IPS-18c (cell line): ENCODE measurements around the gene NOX5.
A peak's percentile ranks its signal among the peaks of the same experiment; 100 is the strongest.

Source experiments
- H3K4me3 ChIP-seq: 2 replicates; pipeline ENCODE4 v1.7.0; 2013; ENCODE audit warnings: low read depth, mild to moderate bottlenecking, low read length, moderate library complexity; ENCODE audit not compliant: insufficient read depth
- H3K9me3 ChIP-seq: one replicate; pipeline ENCODE4 v1.6.1; 2013; ENCODE audit warnings: mild to moderate bottlenecking, low read length, moderate library complexity; ENCODE audit not compliant: control insufficient read depth, insufficient read depth

Gene NOX5

GRCh38 chr15:69009341-69009740 lies 5.2 kb upstream of the NOX5 start:
- Histone ChIP-seq H3K9me3 (peaks cover 4% of the 10 kb centered on the region), H3K4me3 (no peak overlapping the region)

- Histone ChIP-seq H3K9me3 (peaks cover 4% of the 10 kb centered on the region), H3K4me3 (no peak overlapping the region)
Observed at GRCh38 chr15:69011641-69012040, 2.9 kb upstream of the NOX5 start.

DNA sequence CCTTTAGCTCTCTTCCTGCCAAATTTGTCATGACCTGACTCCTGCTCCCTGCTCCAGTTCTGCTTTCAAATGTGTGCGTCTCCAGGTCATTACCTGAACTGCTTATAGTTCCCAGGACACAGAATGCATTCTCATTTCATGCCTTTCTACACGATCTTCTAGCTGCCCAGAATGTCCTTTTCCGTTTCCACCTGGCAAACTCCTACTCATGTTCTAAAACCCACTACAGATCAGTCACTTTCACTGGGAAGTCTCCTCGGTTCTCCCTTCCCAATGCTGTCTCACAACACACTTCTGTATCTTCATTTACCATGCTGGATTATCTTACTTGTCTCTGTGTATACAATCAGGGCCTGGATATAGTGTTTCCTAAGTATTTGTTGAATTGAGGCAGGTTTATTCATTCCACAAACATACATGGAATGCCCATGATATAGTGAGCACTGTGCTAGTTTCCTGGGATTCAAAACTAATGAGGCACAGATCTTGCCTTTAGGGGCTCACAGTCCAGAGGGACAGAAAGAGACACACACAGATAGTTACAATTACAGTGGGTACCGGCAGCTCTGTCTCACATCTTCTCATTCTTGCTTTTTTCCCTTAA lies 1.6 kb upstream of the NOX5 start:
- Histone ChIP-seq H3K4me3 (no peak overlapping the region), H3K9me3 (no peaks in the 10 kb centered on the region)

GRCh38 chr15:69013726-69014406 lies 629 bp upstream of the NOX5 start:
- Histone ChIP-seq H3K4me3 (no peak overlapping the region), H3K9me3 (no peaks in the 10 kb centered on the region)

DNA sequence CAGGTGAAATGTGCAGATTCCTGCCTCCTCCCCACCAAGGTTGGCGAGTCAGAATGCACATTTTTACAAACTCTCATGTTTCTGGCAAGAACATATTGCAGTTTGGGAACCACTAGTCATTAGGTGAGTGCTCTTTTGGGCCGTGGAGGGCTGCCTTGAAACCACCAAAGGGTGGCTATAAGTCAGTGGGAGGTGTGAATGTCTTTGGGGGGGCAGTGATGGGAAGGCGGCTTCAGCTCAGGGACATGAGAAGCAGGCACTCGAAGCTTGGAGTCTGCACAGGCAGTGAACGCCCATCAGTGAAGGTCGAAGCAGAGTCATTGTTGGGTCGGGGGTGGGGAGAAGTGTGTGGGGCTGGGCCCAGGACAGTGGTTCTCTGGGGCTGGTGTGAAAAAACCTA lies 1.1 kb downstream of the NOX5 start:
- Histone ChIP-seq H3K4me3 (no peak overlapping the region), H3K9me3 (no peaks in the 10 kb centered on the region)

GRCh38 chr15:69016021-69016595 lies 1.6 kb downstream of the NOX5 start:
- no peak overlapping the region for H3K4me3 ChIP-seq
- no peaks in the 10 kb centered on the region for H3K9me3 ChIP-seq

DNA sequence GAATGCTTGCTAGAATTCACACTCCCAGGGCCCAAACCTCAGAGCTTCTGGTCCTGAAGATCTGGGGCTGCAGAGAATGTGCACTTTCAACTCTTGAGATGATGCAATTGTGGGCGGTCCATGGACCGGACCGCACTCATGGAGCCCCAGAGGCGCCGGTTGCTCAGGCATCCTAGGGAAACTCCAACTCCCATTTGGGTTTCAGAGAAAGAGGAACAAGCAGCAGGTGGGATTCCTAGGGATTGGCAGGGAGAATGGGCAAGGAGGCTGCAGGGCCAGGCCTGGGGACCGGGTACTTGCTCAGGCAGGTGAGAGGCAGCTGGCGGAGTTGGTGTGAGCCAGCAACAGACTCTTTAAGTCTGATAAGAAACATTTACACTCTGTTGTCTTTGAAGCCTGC lies 3.5 kb downstream of the NOX5 start:
- no peaks in the 10 kb centered on the region for H3K9me3 ChIP-seq
- H3K4me3 ChIP-seq, result no peak overlapping the region

DNA sequence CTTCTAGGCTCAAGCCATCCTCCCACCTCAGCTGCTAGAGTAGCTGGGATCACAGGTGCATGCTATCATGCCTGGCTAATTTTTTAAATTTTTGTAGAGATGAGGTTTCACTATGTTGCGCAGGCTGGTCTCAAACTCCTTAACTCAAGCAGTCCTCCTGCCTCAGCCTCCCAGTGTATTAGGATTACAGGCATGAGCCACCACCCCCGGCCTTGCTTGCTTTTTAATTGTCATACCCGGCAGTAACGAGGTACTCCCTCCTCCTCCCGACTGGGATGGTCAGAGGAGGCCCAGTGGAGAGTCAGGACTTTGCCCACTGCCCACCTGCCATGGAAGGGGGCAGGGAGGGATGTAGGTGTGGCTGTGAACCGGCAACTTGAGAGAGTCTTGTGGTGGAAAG lies 4.5 kb downstream of the NOX5 start:
- Histone ChIP-seq H3K4me3 (no peak overlapping the region), H3K9me3 (no peaks in the 10 kb centered on the region)

DNA sequence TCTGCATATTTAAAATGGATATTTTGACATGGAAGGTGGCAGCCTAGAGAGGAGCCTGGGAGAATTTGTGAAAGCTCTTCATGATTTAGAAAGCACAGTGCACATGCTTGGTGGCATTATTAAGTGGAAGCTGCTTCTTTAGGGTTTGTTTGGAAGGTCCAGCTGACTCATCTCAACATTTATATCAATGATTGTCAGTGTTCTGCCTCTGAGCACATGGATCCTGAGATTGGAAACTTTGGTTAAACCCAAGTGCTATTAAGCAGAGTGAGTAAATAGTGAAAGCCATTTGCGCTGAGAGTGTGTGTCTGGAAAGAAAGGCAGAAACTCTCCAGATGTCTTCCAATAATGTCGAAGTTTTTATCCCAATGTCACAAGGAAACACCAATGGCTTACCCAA lies 7.4 kb downstream of the NOX5 start:
- no peaks in the 10 kb centered on the region for H3K9me3 ChIP-seq
- no peak overlapping the region for H3K4me3 ChIP-seq

DNA sequence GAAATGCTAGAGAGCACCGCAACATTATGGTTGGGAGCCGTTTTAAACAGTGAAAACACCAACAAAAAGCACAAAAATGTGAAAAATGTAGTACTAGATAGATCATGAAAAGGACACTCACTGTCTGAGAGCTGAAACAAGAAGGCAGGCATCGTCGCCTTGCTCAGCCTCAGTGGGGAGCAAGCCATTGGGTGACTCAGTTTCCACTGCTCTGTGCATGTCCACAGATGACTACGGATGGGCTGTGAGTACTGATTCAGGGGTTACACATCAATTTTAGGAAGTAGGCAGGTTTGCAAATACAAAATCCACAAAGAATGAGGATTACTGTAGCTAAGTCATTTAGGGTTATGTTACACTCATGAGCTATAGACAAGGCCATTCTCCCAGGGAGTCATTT lies 10.8 kb downstream of the NOX5 start:
- no peaks in the 10 kb centered on the region for H3K9me3 ChIP-seq

DNA sequence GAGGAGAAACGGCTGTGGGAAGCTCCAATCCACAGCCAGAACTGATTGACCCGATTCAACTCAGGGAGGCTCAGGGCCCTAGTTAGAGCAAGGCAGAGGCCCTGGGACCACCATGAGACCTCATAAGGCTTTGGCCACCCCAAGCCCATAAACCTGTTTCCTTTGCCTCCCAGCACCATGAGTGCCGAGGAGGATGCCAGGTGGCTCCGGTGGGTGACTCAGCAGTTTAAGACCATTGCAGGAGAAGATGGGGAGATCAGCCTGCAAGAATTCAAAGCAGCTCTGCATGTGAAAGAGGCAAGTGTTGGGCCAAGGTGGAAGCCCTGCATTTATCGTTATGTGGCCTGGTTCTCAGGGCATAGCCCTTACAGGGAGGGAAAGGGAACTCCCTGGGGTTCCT lies 11.9 kb downstream of the NOX5 start:
- Histone ChIP-seq H3K9me3 (no peaks in the 10 kb centered on the region), H3K4me3 (no peak overlapping the region)

More for the DNA sequence above, 10.8 kb downstream of the NOX5 start:
- H3K4me3 ChIP-seq, result no peak overlapping the region

DNA sequence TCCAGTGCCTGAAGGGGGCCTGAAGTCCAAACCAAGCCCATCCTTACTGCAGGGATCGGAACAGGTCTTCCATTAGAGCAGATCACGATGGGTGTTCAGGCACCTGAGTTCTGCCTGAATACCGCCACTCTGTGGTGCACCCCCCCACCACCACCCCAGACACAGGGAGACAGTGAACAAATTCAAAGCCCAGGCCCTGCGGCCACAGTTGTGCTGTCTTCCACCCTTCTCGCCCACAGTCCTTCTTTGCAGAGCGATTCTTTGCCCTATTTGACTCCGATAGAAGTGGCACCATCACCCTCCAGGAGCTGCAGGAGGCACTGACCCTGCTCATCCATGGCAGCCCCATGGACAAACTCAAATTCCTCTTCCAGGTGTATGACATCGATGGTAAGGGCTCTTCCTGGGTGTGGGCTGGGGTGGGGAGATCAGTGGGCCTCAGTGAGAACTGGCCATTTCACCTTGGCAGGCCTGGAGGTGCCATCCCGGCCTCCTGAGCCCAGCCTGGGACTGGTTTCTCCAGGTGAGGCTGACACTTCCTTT lies 13.6 kb downstream of the NOX5 start:
- Histone ChIP-seq H3K9me3 (no peaks in the 10 kb centered on the region), H3K4me3 (no peak overlapping the region)

- Histone ChIP-seq H3K4me3 (peak overlapping the region; percentile 16; the same call in 1 of the 2 replicates), H3K9me3 (no peaks in the 10 kb centered on the region)
Observed at GRCh38 chr15:69031013-69032001, 16.8 kb downstream of the NOX5 start.

- Histone ChIP-seq H3K4me3 (peak overlapping the region; percentile 16; the same call in 1 of the 2 replicates), H3K9me3 (no peaks in the 10 kb centered on the region)
Observed at GRCh38 chr15:69032031-69032430, 17.5 kb downstream of the NOX5 start.

- Histone ChIP-seq H3K4me3 (no peak overlapping the region), H3K9me3 (no peaks in the 10 kb centered on the region)
Observed at GRCh38 chr15:69032703-69033373, 18.3 kb downstream of the NOX5 start.

DNA sequence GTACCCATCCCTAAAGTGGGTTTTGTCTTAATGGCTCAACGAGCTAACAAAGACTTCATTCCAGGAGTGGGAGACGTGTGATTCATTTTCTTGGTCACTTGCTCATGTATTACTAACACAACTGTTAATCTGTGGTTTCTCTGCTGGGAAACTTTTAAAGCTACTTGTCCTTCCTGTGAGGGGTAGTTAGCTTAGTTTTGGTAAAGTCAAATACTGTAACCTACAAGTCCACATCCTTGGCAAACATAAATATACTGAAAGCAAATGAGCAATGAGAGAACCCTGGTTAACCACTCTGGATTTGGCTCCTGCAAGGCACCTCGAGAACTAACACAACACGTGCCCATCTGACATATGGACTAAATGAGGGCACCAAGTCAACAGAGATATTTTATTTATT lies 19.9 kb downstream of the NOX5 start:
- no peaks in the 10 kb centered on the region for H3K9me3 ChIP-seq
- no peak overlapping the region for H3K4me3 ChIP-seq
